Measurements from ENCODE around the gene NDOR1. TPM values are rescaled to one million over a fixed set of nuclear protein-coding genes. Genes with fewer than 3 reads are reported as not detected.

The NDOR1 gene
- total RNA-seq, 1 donor from 2014 or later = 22.5 TPM

DNA sequence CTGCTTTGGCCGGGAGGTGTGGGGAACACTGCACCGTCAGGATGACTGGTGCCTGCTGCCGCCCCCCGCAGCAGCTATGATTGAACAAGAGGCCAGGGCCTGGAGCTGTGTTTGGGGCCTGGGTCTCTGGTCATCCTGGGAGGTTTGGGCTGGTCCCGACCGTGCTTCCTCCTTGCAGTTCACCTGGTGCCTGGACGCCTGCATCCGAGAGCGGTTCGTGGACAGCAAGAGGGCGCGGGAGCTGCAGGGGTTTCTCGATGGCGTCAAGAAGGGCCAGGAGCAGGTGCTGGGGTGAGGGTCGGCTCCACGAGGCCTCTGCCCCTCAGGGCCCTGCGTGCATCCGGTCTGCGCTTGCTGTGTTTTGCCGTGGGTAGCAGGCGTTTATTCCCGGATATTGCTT is 58.6 kb downstream of the NDOR1 start:
- Mint-ChIP-seq H3K27me3 (ENCODE audit: unreplicated experiment) (peaks cover 5% of the 10 kb centered on the region), H3K4me1 (ENCODE audit: unreplicated experiment) (no peaks in the 10 kb centered on the region), H3K4me3 (ENCODE audit: unreplicated experiment) (no peak overlapping the region), H3K36me3 (ENCODE audit: low read depth, unreplicated experiment) (peaks cover 13% of the 10 kb centered on the region), H3K27ac (ENCODE audit: unreplicated experiment) (no peak overlapping the region), H3K9me3 (ENCODE audit: unreplicated experiment) (no peaks in the 10 kb centered on the region)
- TF ChIP-seq, protein P1, sequence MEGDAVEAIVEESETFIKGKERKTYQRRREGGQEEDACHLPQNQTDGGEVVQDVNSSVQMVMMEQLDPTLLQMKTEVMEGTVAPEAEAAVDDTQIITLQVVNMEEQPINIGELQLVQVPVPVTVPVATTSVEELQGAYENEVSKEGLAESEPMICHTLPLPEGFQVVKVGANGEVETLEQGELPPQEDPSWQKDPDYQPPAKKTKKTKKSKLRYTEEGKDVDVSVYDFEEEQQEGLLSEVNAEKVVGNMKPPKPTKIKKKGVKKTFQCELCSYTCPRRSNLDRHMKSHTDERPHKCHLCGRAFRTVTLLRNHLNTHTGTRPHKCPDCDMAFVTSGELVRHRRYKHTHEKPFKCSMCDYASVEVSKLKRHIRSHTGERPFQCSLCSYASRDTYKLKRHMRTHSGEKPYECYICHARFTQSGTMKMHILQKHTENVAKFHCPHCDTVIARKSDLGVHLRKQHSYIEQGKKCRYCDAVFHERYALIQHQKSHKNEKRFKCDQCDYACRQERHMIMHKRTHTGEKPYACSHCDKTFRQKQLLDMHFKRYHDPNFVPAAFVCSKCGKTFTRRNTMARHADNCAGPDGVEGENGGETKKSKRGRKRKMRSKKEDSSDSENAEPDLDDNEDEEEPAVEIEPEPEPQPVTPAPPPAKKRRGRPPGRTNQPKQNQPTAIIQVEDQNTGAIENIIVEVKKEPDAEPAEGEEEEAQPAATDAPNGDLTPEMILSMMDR (IDR thresholded peaks at IDR 0.05; ENCODE audit: unreplicated experiment) = no peak
- no peak for DNase-seq (ENCODE audit: low spot score)

GRCh38 chr9:137265496-137266161 is 60.1 kb downstream of the NDOR1 start:
- TF ChIP-seq, protein P1 (IDR thresholded peaks at IDR 0.05; ENCODE audit: unreplicated experiment) = no peak
- no peak for DNase-seq (ENCODE audit: low spot score)
- Mint-ChIP-seq H3K9me3 (ENCODE audit: unreplicated experiment) (no peaks in the 10 kb centered on the region), H3K4me3 (ENCODE audit: unreplicated experiment) (no peak overlapping the region), H3K27ac (ENCODE audit: unreplicated experiment) (no peak overlapping the region), H3K4me1 (ENCODE audit: unreplicated experiment) (no peaks in the 10 kb centered on the region), H3K27me3 (ENCODE audit: unreplicated experiment) (peaks cover 5% of the 10 kb centered on the region), H3K36me3 (ENCODE audit: low read depth, unreplicated experiment) (peaks cover 23% of the 10 kb centered on the region)

DNA sequence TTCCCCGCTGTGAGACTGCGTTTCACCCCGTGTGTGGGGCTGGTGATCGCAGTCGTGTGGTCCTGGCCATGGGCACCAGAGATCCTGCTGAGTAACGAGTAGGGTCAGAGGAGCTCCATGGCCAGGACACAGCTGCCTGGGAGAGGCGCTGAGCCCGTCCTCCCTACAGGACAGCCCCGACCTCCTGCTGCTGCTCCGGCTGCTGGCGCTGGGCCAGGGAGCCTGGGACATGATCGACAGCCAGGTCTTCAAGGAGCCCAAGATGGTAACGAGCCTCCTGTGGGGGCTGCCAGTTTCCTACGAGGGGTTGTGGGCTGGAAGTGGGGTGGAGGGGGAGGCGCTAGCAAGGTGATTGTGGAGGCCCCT is 60.6 kb downstream of the NDOR1 start:
- TF ChIP-seq, protein P1 (IDR thresholded peaks at IDR 0.05; ENCODE audit: unreplicated experiment) = no peak
- no peak overlapping the region for H3K4me3 Mint-ChIP-seq (ENCODE audit: unreplicated experiment)
- no peak overlapping the region for H3K27ac Mint-ChIP-seq (ENCODE audit: unreplicated experiment)
- H3K27me3 Mint-ChIP-seq (ENCODE audit: unreplicated experiment) = peaks cover 5% of the 10 kb centered on the region
- no peak for DNase-seq (ENCODE audit: low spot score)
- peaks cover 23% of the 10 kb centered on the region for H3K36me3 Mint-ChIP-seq (ENCODE audit: low read depth, unreplicated experiment)
- no peaks in the 10 kb centered on the region for H3K4me1 Mint-ChIP-seq (ENCODE audit: unreplicated experiment)
- H3K9me3 Mint-ChIP-seq (ENCODE audit: unreplicated experiment) = no peaks in the 10 kb centered on the region

Small RNA genes within 50 kb of the gene (microRNA-seq; reads per million reads assigned to microRNA genes)
- not detected for gene MIR3621 (ENCODE audit: unreplicated experiment)

Other genes with a start within 250 kb of the NDOR1 start
- not detected for gene PTGDS, start 228.2 kb upstream of the NDOR1 start, total RNA-seq (ENCODE audit: unreplicated experiment)
- not detected for gene LCNL1, start 222.7 kb upstream of the NDOR1 start, total RNA-seq (ENCODE audit: unreplicated experiment)
- 8.3 TPM for gene PAXX, start 213.3 kb upstream of the NDOR1 start, total RNA-seq (ENCODE audit: unreplicated experiment)
- not detected for gene CLIC3, start 209.1 kb upstream of the NDOR1 start, total RNA-seq (ENCODE audit: unreplicated experiment)
- gene ABCA2, start 177.5 kb upstream of the NDOR1 start, total RNA-seq (ENCODE audit: unreplicated experiment) = 2.1 TPM
- gene FUT7, start 173.6 kb upstream of the NDOR1 start, total RNA-seq (ENCODE audit: unreplicated experiment) = not detected
- 116 TPM for gene NPDC1, start 159.5 kb upstream of the NDOR1 start, total RNA-seq (ENCODE audit: unreplicated experiment)
- gene ENTPD2, start 151.6 kb upstream of the NDOR1 start, total RNA-seq (ENCODE audit: unreplicated experiment) = 55.6 TPM
- 1.0 TPM for gene SAPCD2, start 135.1 kb upstream of the NDOR1 start, total RNA-seq (ENCODE audit: unreplicated experiment)
- 3.2 TPM for gene UAP1L1, start 128.2 kb upstream of the NDOR1 start, total RNA-seq (ENCODE audit: unreplicated experiment)
- 70.4 TPM for gene MAN1B1, start 118.7 kb upstream of the NDOR1 start, total RNA-seq (ENCODE audit: unreplicated experiment)
- 6.1 TPM for gene DPP7, start 91.0 kb upstream of the NDOR1 start, total RNA-seq (ENCODE audit: unreplicated experiment)
- gene GRIN1, start 66.5 kb upstream of the NDOR1 start, total RNA-seq (ENCODE audit: unreplicated experiment) = not detected
- gene LRRC26, start 35.6 kb upstream of the NDOR1 start, total RNA-seq (ENCODE audit: unreplicated experiment) = not detected
- not detected for gene TMEM210, start 33.6 kb upstream of the NDOR1 start, total RNA-seq (ENCODE audit: unreplicated experiment)
- gene ANAPC2, start 17.1 kb upstream of the NDOR1 start, total RNA-seq (ENCODE audit: unreplicated experiment) = 76.8 TPM
- 53.8 TPM for gene SSNA1, start 17.0 kb upstream of the NDOR1 start, total RNA-seq (ENCODE audit: unreplicated experiment)
- gene TPRN, start 5.0 kb upstream of the NDOR1 start, total RNA-seq (ENCODE audit: unreplicated experiment) = 8.2 TPM
- gene TMEM203, start 52 bp upstream of the NDOR1 start, total RNA-seq (ENCODE audit: unreplicated experiment) = 27.4 TPM
- gene RNF208, start 16.5 kb downstream of the NDOR1 start, total RNA-seq (ENCODE audit: unreplicated experiment) = 1.1 TPM
- 1.4 TPM for gene CYSRT1, start 19.5 kb downstream of the NDOR1 start, total RNA-seq (ENCODE audit: unreplicated experiment)
- gene RNF224, start 21.8 kb downstream of the NDOR1 start, total RNA-seq (ENCODE audit: unreplicated experiment) = not detected
- gene SLC34A3, start 25.2 kb downstream of the NDOR1 start, total RNA-seq (ENCODE audit: unreplicated experiment) = not detected
- gene TUBB4B, start 35.6 kb downstream of the NDOR1 start, total RNA-seq (ENCODE audit: unreplicated experiment) = 134 TPM
- gene STPG3, start 45.6 kb downstream of the NDOR1 start, total RNA-seq (ENCODE audit: unreplicated experiment) = not detected
- 65.6 TPM for gene NELFB, start 49.6 kb downstream of the NDOR1 start, total RNA-seq (ENCODE audit: unreplicated experiment)
- gene TOR4A, start 72.0 kb downstream of the NDOR1 start, total RNA-seq (ENCODE audit: unreplicated experiment) = 37.7 TPM
- 170 TPM for gene NRARP, start 96.6 kb downstream of the NDOR1 start, total RNA-seq (ENCODE audit: unreplicated experiment)
- gene EXD3, start 217.5 kb downstream of the NDOR1 start, total RNA-seq (ENCODE audit: unreplicated experiment) = 19.9 TPM
- 0.36 TPM for gene NOXA1, start 217.7 kb downstream of the NDOR1 start, total RNA-seq (ENCODE audit: unreplicated experiment)
- 0.21 TPM for gene ENTPD8, start 235.7 kb downstream of the NDOR1 start, total RNA-seq (ENCODE audit: unreplicated experiment)

Measured in endothelial cell (in vitro differentiated cells).